Stimulated activated CD8-positive, alpha-beta memory T cell treated with anti-CD3 and anti-CD28 coated beads, Interleukin-4, amount 100 ng/mL, for 48 hours (primary cell): ENCODE measurements around the gene ACSF3.
"Not testable (repeated sequence)": the region's sequence is repeated elsewhere in the genome, so short reads cannot be mapped to it uniquely, and the experiment has no call there.

Experiments used
- DNase-seq: peaks from one replicate; pipeline ENCODE4 v3.0.0-alpha.2; 2020

ACSF3 gene

DNA sequence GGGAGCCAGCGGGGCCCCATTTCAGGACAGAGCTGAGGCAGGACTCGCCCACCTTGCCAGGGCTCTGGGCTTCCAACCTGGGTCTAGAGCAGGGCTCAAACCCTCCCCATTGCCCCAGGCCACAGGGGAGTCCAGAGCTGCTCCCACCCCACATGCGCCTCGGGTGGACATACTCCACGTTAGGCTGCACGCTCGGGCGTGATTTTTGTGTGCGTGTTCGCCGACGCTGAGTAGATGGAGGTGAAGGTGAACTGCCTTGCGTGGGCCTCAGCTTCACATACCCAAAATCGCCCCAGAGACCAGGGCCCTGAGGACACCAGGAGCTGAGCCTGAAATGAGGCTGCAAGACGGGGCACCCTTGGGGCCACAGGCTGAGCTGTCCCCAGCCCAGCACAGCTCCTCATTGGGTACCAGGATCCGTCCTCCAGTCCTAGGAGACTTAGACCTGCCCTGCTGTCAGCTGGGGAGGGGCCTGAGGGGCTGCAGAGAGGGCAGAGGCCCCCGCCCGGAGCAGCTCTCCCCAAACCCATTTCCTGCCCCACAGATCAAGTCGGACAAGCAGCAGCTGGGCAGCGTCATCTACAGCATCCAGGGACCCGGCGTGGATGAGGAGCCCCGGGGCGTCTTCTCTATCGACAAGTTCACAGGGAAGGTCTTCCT is 86.1 kb downstream of the ACSF3 start:
- DNase-seq: no peak

DNA sequence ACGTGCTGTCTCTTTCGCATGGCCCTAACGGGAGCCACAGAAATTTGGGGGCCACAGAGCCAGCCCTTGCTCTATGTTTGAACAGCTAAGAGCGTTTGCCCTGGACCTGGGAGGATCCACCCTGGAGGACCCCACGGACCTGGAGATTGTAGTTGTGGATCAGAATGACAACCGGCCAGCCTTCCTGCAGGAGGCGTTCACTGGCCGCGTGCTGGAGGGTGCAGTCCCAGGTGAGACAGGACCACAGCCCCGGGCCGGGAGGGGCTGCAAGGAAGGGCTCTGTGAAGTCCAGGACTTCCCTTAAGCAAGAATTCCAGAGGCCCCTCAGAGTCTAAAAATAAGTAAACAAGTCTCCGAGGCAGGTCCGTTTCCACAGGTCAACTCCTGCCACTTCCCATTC is 89.8 kb downstream of the ACSF3 start:
- no peak for DNase-seq

DNA sequence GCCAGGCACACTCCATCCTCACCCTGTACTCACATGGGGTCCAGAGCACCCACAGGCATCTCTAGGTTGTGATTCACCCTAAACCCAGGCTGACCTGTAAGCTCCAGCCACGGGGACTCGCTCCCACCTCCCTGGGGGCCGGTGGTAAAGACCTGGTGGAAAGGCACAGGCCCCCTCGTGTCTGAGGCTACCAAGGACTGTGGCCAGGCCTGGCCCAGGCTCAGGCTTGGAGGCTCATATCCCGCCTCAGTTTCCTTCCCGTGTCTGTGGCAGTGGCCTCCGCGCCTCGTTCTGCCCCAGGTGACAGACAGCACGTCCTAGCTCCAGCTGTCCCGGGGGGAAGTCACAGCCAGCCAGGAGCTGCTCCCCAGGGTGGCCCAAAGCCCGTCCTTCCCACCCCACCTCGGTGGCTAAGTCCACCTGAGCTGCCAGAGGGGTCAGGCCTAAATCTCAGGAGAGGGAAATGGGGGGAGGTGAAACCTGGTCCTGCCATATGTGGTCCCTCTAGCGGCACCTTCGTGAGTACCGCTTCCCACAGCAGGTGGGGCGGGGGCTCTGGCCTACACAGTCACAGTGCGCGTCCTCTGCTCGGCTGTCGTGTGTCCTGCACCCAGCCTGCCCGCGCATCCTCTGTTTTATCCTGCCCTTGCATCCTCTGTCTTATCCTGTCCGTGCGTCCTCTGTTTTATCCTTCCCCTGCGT is 90.5 kb downstream of the ACSF3 start:
- no peak for DNase-seq

- no peak for DNase-seq
Observed at GRCh38 chr16:89184677-89184932, 91.0 kb downstream of the ACSF3 start.

DNA sequence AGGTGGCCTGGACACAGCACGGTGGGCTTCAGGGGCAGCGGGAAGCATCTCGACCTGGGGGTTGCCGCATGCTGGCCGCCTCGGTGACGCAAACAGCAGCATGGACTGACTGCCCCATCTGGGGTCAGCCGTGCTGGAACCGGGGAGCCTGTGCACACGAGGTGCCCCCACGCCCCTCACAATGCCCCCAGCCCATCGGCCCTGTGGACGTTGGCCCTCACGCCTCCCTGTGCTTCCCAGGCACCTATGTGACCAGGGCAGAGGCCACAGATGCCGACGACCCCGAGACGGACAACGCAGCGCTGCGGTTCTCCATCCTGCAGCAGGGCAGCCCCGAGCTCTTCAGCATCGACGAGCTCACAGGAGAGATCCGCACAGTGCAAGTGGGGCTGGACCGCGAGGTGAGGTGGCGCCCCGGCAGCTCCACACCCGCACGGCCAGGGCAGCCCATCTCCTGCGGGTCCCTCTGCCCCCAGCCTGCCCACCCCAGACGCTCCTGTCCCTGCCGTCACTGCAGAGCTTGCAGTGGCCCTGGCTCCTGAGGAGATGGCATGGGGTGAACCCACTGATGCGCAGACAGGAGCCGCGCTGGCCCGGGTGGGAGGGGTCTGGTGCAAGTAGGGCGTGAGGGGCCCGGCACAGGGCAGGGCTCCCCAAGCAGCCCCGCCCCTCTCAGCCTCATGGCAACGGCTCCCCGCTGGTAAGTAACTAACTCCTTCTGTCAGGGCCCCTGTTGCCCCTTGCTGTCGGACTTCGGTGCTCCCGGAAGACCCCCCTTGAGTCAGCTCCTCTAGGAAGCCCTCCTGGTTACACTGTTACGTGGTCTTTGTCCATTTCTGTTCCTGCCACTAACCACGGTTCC is 91.5 kb downstream of the ACSF3 start:
- DNase-seq: no peak

GRCh38 chr16:89185887-89186592 is 92.4 kb downstream of the ACSF3 start:
- DNase-seq: not testable (repeated sequence)

DNA sequence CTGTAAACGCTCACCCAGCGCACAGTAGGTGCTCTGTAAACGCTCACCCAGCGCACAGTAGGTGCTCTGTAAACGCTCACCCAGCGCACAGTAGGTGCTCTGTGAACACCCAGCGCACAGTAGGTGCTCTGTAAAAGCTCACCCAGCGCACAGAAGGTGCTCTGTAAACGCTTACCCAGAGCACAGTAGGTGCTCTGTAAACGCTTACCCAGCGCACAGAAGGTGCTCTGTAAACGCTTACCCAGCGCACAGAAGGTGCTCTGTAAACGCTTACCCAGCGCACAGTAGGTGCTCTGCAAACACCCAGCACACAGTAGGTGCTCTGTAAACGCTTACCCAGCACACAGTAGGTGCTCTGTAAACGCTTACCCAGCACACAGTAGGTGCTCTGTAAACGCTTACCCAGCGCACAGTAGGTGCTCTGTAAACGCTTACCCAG is 93.0 kb downstream of the ACSF3 start:
- DNase-seq: not testable (repeated sequence)

- DNase-seq: peak; percentile 55
Observed at GRCh38 chr16:89187032-89187769, 93.5 kb downstream of the ACSF3 start.

GRCh38 chr16:89187770-89188392 is 94.2 kb downstream of the ACSF3 start:
- no peak for DNase-seq

DNA sequence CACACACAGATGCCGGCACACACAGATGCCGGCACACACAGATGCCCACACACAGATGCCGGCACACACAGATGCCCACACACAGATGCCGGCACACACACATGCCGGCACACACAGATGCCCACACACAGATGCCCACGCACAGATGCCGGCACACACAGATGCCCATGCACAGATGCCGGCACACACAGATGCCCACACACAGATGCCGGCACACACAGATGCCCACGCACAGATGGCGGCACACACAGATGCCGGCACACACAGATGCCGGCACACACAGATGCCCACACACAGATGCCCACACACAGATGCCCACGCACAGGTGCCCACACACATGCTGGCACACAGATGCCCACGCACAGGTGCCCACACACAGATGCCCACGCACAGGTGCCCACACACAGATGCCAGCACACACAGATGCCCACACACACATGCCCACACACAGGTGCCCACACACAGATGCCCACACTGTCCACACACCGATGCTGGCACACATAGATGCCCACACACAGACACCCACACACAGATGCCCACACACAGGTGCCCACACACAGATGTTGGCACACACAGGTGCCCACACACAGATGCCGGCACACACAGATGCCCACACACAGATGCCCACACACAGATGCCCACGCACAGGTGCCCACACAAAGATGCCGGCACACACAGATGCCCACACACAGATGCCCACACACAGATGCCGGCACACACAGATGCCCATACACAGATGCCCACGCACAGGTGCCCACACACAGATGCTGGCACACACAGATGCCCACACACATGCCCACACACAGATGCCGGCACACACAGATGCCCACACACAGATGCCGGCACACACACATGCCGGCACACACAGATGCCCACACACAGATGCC is 95.1 kb downstream of the ACSF3 start:
- DNase-seq: not testable (repeated sequence)

- DNase-seq: no peak
Observed at GRCh38 chr16:89189358-89190025, 95.8 kb downstream of the ACSF3 start.

- no peak for DNase-seq
Observed at GRCh38 chr16:89190150-89190958, 96.7 kb downstream of the ACSF3 start.

DNA sequence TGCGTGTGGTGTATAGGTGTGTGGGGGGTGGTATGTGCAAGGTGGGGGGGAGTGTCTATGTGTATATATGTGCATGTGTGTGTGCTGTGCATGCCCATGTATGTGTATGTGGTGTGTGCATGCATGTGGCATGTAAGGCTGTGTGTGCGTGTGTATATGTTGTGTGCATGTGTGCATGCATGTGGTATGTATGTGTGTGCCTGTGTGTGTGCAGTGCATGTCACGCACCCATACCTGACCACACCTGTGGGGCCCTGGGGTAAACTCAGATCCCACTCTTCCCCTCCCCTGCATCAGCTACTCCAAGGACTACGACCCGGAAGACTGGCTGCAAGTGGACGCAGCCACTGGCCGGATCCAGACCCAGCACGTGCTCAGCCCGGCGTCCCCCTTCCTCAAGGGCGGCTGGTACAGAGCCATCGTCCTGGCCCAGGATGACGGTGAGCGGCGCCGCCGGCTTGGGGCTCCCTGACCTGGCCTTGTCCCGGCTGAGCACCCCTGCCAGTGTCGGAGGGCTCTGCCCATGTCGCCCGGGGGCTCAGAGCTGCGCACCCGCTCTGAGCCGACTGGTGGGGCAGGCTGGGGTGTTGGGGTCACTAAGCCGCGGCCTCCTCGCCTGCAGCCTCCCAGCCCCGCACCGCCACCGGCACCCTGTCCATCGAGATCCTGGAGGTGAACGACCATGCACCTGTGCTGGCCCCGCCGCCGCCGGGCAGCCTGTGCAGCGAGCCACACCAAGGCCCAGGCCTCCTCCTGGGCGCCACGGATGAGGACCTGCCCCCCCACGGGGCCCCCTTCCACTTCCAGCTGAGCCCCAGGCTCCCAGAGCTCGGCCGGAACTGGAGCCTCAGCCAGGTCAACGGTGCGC is 97.6 kb downstream of the ACSF3 start:
- no peak for DNase-seq

GRCh38 chr16:89191901-89192185 is 98.2 kb downstream of the ACSF3 start:
- DNase-seq: no peak

DNA sequence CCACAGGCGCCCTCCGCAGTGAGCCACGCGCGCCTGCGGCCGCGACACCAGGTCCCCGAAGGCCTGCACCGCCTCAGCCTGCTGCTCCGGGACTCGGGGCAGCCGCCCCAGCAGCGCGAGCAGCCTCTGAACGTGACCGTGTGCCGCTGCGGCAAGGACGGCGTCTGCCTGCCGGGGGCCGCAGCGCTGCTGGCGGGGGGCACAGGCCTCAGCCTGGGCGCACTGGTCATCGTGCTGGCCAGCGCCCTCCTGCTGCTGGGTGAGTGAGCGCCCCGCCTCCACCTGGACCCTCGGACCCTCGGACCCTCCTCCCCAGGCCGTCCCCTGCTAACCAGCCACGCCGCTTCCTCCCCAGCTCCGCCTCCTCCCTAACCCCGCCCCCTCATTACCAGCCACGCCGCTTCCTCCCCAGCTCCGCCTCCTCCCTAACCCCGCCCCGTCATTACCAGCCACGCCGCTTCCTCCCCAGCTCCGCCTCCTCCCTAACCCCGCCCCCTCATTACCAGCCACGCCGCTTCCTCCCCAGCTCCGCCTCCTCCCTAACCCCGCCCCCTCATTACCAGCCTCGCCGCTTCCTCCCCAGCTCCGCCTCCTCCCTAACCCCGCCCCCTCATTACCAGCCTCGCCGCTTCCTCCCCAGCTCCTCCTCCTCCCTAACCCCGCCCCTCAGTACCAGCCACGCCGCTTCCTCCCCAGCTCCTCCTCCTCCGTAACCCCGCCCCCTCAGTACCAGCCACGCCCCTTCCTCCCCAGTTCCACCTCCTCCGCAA is 98.7 kb downstream of the ACSF3 start:
- DNase-seq: not testable (repeated sequence)

GRCh38 chr16:89192956-89193575 is 99.4 kb downstream of the ACSF3 start:
- peak; percentile 85 for DNase-seq

- no peak for DNase-seq
Observed at GRCh38 chr16:89193576-89194293, 100.1 kb downstream of the ACSF3 start.
